CD14-positive monocyte (primary cell): ENCODE data around the gene GARIN6. TPM values are rescaled to one million over a fixed set of nuclear protein-coding genes. Genes with fewer than 3 reads are reported as not detected.

ENCODE experiments used
- DNase-seq, 3 donors: peaks; one replicate each; pipeline ENCODE4 v3.0.0-alpha.2; 2011 to 2022
- H2AFZ ChIP-seq: 2 replicates; pipeline ENCODE4 v1.6.0; 2012; ENCODE audit warnings: mild to moderate bottlenecking, low read depth, low read length, inconsistent platforms; ENCODE audit not compliant: insufficient read depth, poor library complexity, severe bottlenecking
- H3K27ac ChIP-seq, 2 donors: 1 replicate in 1 of 2; 2 replicates in 1 of 2; pipeline ENCODE4 v1.5.1; 2012 to 2013; ENCODE audit warnings: low read length in 2 of 2, control low read depth in 1 of 2, inconsistent platforms in 1 of 2, low read depth in 1 of 2, mild to moderate bottlenecking in 1 of 2
- H3K27me3 ChIP-seq, 2 donors: one replicate each; pipeline versions ENCODE4 v1.6.0 to v1.6.1; 2011 to 2013; ENCODE audit warnings: low read length in 2 of 2; ENCODE audit not compliant: control insufficient read depth in 2 of 2, insufficient read depth in 2 of 2
- H3K36me3 ChIP-seq, 2 donors: replicated peaks in 1 of 2; 1 replicate in 1 of 2; 2 replicates in 1 of 2; pipeline versions ENCODE4 v1.5.1 to v1.6.1; 2012 to 2013; ENCODE audit warnings: low read length in 2 of 2, control low read depth in 1 of 2, inconsistent platforms in 1 of 2, mild to moderate bottlenecking in 1 of 2; ENCODE audit not compliant: insufficient read depth in 2 of 2, control insufficient read depth in 1 of 2
- H3K4me1 ChIP-seq, 2 donors: 1 replicate in 1 of 2; 2 replicates in 1 of 2; pipeline versions ENCODE4 v1.5.1 to v1.6.1; 2012 to 2013; ENCODE audit warnings: low read length in 2 of 2, control low read depth in 1 of 2, inconsistent platforms in 1 of 2, mild to moderate bottlenecking in 1 of 2, moderate library complexity in 1 of 2; ENCODE audit not compliant: insufficient read depth in 2 of 2, control insufficient read depth in 1 of 2
- H3K4me2 ChIP-seq: replicated peaks from 2 replicates; pipeline ENCODE3; 2012; ENCODE audit warnings: low read length, moderate library complexity, mild to moderate bottlenecking; ENCODE audit not compliant: poor library complexity, severe bottlenecking; ENCODE audit errors: extremely low read depth
- H3K4me3 ChIP-seq, 3 experiments: fragments of 200-600 bp in 1 of 3; sonication (generic) in 1 of 3; replicated peaks in 1 of 3; 1 replicate in 2 of 3; 2 replicates in 1 of 3; pipeline ENCODE4 v1.5.1; 2011 to 2013; ENCODE audit warnings: low read length in 3 of 3, mild to moderate bottlenecking in 3 of 3, control low read depth in 2 of 3, low read depth in 2 of 3, inconsistent platforms in 1 of 3, moderate library complexity in 1 of 3
- H3K79me2 ChIP-seq: 2 replicates; pipeline ENCODE4 v1.6.0; 2012; ENCODE audit warnings: mild to moderate bottlenecking, control low read depth, inconsistent platforms, low read length, moderate library complexity; ENCODE audit not compliant: insufficient read depth
- H3K9ac ChIP-seq: 2 replicates; pipeline ENCODE4 v1.6.0; 2017; ENCODE audit warnings: low read length, mild to moderate bottlenecking; ENCODE audit not compliant: insufficient read depth, poor library complexity, severe bottlenecking
- H3K9me3 ChIP-seq, 2 donors: replicated peaks in 1 of 2; 1 replicate in 1 of 2; 2 replicates in 1 of 2; pipeline versions ENCODE4 v1.5.1 to v1.6.1; 2012 to 2013; ENCODE audit warnings: low read length in 2 of 2, control low read depth in 1 of 2; ENCODE audit not compliant: control insufficient read depth in 1 of 2, insufficient read depth in 1 of 2
- H4K20me1 ChIP-seq: 2 replicates; pipeline ENCODE4 v1.6.0; 2012; ENCODE audit warnings: mild to moderate bottlenecking, low read length, control low read depth, moderate library complexity; ENCODE audit not compliant: insufficient read depth
- H3K27ac Mint-ChIP-seq, 7 donors: one replicate each; pipeline ENCODE4 v1.8.0; 2020; ENCODE audit warnings: mild to moderate bottlenecking in 7 of 7, mixed read lengths in 7 of 7, moderate library complexity in 6 of 7, inconsistent platforms in 2 of 7
- H3K27me3 Mint-ChIP-seq, 3 donors: one replicate each; pipeline ENCODE4 v1.8.0; 2021 to 2022; ENCODE audit warnings: low read depth in 3 of 3, mild to moderate bottlenecking in 3 of 3, mixed read lengths in 3 of 3, moderate library complexity in 3 of 3, inconsistent platforms in 1 of 3
- H3K36me3 Mint-ChIP-seq, 2 donors: one replicate each; pipeline ENCODE4 v1.8.0; 2020; ENCODE audit warnings: mixed read lengths in 2 of 2, inconsistent platforms in 1 of 2, mild to moderate bottlenecking in 1 of 2
- H3K4me1 Mint-ChIP-seq: one replicate; pipeline ENCODE4 v1.8.0; 2020; ENCODE audit warnings: mild to moderate bottlenecking, mixed read lengths
- H3K4me3 Mint-ChIP-seq, 2 donors: one replicate each; pipeline ENCODE4 v1.8.0; 2020; ENCODE audit warnings: mild to moderate bottlenecking in 2 of 2, mixed read lengths in 2 of 2, moderate library complexity in 1 of 2
- H3K9me3 Mint-ChIP-seq, 7 donors: one replicate each; pipeline ENCODE4 v1.8.0; 2020 to 2022; ENCODE audit warnings: mixed read lengths in 7 of 7, mild to moderate bottlenecking in 6 of 7, moderate library complexity in 6 of 7, inconsistent platforms in 2 of 7
- CTCF ChIP-seq: fragments of 200-600 bp; IDR thresholded peaks from one replicate; pipeline ENCODE4 v1.8.0; 2022; ENCODE audit warnings: antibody characterized with exemption, mild to moderate bottlenecking
- WGBS: methylation state at CpG from one replicate; pipeline ENCODE4 v1.1.5; 2013; ENCODE audit warnings: missing lambda C conversion rate; ENCODE audit not compliant: insufficient coverage; 5-methylcytosine and 5-hydroxymethylcytosine counted together
- intact Hi-C, 2 donors: fragments of 100-400 bp; cut with micrococcal nuclease; formaldehyde crosslinking; loops; one replicate each; pipeline versions ENCODE4 v1.15.0 to v1.15.1; 2023
- polyA minus RNA-seq: library from RNA; depleted of rRNA, polyadenylated mRNA; stranded (reverse); fragments of >200 nt; gene quantifications from 2 replicates; pipeline ENCODE4 v1.2.3, GENCODE V29; 2012
- polyA plus RNA-seq, 3 donors: library from polyadenylated mRNA; depleted of rRNA in 1 of 3; unstranded in 2 of 3; stranded (reverse) in 1 of 3; fragments of 300-500 nt in 2 of 3; fragments of >200 nt in 1 of 3; fragmentation: Illumina TruSeq in 2 of 3; gene quantifications; 1 replicate in 2 of 3; 2 replicates in 1 of 3; pipeline ENCODE4 v1.2.3, GENCODE V29; 2012 to 2021
- total RNA-seq, 12 experiments: library from RNA in 1 of 12; stranded (reverse) in 1 of 12; fragments of 120-200 nt in 1 of 12; gene quantifications; one replicate each; pipeline ENCODE4 v1.2.4 and lab custom pipeline; 2013 to 2026; ENCODE audit warnings: mixed read lengths in 6 of 12, inconsistent platforms in 1 of 12

The GARIN6 gene
- total RNA-seq (2013) = not detected
- polyA plus RNA-seq = not detected
- not detected in 2 replicates for polyA minus RNA-seq
- total RNA-seq (lab: John Stamatoyannopoulos, UW) = 0 to 0.81 (median 0) reads per million in 11 experiments

- Histone ChIP-seq H4K20me1 (no peaks in the 10 kb centered on the region), H3K4me2 (no peak within 1 kb of the TSS), H3K4me1 (no peaks in the 10 kb centered on the region), H3K9me3 (no peaks in the 10 kb centered on the region), H2AFZ (no peak within 1 kb of the TSS), H3K36me3 (no peaks in the 10 kb centered on the region), H3K9ac (no peak within 1 kb of the TSS), H3K27ac (no peak within 1 kb of the TSS), H3K27me3 (no peaks in the 10 kb centered on the region), H3K79me2 (no peaks in the 10 kb centered on the region), H3K4me3 (no peak within 1 kb of the TSS)
- H3K9me3 Mint-ChIP-seq = no peaks in the 10 kb centered on the region
- no peaks in the 10 kb centered on the region for H3K4me1 Mint-ChIP-seq
- no peak for TF ChIP-seq CTCF
- no peaks in the 10 kb centered on the region for H3K36me3 Mint-ChIP-seq
- H3K27me3 Mint-ChIP-seq = no peaks in the 10 kb centered on the region
- 89% methylated on average over 4 of the region's 4 CpGs for WGBS
- peak within 1 kb of the TSS in 1 of 7 donors; percentile 22 for H3K27ac Mint-ChIP-seq
- no peak for DNase-seq
- intact Hi-C loops = no loop called here
- no peak within 1 kb of the TSS for H3K4me3 Mint-ChIP-seq
Measured at GRCh38 chr12:99647453-99647852, at the start of gene GARIN6. TSS of gene GARIN6 (plus strand) at chr12:99647753. CDS start at chr12:99648175, 422 bp downstream.

DNA sequence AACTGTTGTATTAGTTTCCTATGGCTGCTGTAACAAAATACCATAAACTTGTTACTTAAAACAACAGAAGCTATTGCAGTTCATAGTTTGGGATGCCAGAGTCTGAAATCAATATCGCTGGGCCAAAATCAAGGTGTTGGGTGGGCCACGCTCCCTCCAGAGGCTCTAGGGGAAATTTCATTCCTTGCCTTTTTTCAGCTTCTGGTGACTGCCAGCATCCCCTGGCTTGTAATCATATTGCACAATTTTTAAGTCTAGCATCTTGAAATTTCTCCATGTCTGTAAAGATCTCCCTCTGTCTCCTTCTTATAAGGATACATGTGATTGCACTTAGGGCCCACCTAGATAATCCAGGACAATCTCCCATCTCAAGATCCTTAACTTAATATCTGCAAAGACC, 48.8 kb upstream of the GARIN6 start:
- Histone ChIP-seq H3K4me3 (no peak overlapping the region), H3K27me3 (no peaks in the 10 kb centered on the region), H3K9me3 (no peaks in the 10 kb centered on the region), H3K9ac (no peak overlapping the region), H3K4me2 (no peak overlapping the region), H3K27ac (no peak overlapping the region), H4K20me1 (no peaks in the 10 kb centered on the region), H3K79me2 (no peaks in the 10 kb centered on the region), H2AFZ (no peak overlapping the region), H3K36me3 (no peaks in the 10 kb centered on the region), H3K4me1 (no peaks in the 10 kb centered on the region)
- Mint-ChIP-seq H3K36me3 (no peaks in the 10 kb centered on the region), H3K4me1 (no peaks in the 10 kb centered on the region), H3K9me3 (peaks cover 0 to 3% (median 0%) of the 10 kb centered on the region in 7 donors), H3K27me3 (peaks cover 0 to 2% (median 0%) of the 10 kb centered on the region in 3 donors), H3K27ac (no peak overlapping the region), H3K4me3 (no peak overlapping the region)
- TF ChIP-seq CTCF = no peak
- no peak for DNase-seq
- intact Hi-C loops = no loop called here
- 100% methylated on average over 2 of the region's 2 CpGs for WGBS
